Stimulated activated naive CD8-positive, alpha-beta T cell treated with anti-CD3 and anti-CD28 coated beads, Interleukin-15, Interleukin-2, amounts not matched to agents 100 U/mL and 50 U/mL, for 24 hours (primary cell): ENCODE measurements around the gene VASP.
A peak's percentile ranks its signal among the peaks of the same experiment; 100 is the strongest.
"Not testable (repeated sequence)": the region's sequence is repeated elsewhere in the genome, so short reads cannot be mapped to it uniquely, and the experiment has no call there.

ENCODE experiments used
- ATAC-seq: fragments of 150-1000 bp; cut with Tn5 transposase; one replicate; pipeline ENCODE4 v1.10.0; 2021
- DNase-seq: peaks from one replicate; pipeline ENCODE4 v3.0.0; 2021

The VASP gene

DNA sequence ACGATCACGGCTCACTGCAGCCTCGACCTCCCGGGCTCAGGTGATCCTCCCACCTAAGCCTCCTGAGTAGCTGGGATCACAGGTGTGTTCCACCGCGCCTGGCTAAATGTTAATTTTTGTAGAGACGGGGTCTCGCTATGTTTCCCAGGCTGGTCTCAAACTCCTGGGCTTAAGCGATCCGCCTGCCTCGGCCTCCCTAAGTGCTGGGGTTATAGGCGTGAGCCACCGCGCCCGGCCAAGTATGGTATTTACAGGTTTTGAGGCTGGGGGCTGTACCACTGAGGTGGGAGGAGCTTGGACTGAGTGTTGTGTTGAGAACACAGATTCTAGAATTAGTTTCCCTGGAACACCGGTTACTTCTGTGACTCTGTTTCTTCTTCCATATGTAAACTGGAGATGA is 9.5 kb upstream of the VASP start:
- DNase-seq: no peak
- no peak for ATAC-seq

DNA sequence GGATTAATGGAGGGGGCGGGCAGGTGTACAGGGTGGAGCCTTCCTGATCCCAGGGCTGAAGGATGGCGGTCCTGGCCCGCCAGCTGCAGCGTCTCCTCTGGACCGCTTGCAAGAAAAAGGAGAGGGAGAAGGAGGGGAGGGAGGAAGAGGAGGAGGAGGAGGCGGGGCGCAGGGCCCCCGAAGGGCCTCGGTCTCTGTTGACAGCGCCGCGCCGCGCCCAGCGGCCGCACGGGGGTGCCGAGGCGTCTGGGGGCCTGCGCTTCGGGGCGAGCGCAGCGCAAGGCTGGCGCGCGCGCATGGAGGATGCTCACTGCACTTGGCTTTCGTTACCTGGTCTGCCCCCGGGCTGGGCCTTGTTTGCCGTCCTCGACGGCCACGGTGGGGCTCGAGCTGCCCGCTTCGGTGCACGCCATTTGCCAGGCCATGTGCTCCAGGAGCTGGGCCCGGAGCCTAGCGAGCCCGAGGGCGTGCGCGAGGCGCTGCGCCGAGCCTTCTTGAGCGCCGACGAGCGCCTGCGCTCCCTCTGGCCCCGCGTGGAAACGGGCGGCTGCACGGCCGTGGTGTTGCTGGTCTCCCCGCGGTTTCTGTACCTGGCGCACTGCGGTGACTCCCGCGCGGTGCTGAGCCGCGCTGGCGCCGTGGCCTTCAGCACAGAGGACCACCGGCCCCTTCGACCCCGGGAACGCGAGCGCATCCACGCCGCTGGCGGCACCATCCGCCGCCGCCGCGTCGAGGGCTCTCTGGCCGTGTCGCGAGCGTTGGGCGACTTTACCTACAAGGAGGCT is 8.7 kb upstream of the VASP start, which contains the start of gene PPM1N:
PPM1N (plus strand) TSS at position 33 of the 785 bp plus-strand sequence; CDS start at position 63, 30 bp downstream.
- DNase-seq: peak; percentile 77
- peak; percentile 55 for ATAC-seq

DNA sequence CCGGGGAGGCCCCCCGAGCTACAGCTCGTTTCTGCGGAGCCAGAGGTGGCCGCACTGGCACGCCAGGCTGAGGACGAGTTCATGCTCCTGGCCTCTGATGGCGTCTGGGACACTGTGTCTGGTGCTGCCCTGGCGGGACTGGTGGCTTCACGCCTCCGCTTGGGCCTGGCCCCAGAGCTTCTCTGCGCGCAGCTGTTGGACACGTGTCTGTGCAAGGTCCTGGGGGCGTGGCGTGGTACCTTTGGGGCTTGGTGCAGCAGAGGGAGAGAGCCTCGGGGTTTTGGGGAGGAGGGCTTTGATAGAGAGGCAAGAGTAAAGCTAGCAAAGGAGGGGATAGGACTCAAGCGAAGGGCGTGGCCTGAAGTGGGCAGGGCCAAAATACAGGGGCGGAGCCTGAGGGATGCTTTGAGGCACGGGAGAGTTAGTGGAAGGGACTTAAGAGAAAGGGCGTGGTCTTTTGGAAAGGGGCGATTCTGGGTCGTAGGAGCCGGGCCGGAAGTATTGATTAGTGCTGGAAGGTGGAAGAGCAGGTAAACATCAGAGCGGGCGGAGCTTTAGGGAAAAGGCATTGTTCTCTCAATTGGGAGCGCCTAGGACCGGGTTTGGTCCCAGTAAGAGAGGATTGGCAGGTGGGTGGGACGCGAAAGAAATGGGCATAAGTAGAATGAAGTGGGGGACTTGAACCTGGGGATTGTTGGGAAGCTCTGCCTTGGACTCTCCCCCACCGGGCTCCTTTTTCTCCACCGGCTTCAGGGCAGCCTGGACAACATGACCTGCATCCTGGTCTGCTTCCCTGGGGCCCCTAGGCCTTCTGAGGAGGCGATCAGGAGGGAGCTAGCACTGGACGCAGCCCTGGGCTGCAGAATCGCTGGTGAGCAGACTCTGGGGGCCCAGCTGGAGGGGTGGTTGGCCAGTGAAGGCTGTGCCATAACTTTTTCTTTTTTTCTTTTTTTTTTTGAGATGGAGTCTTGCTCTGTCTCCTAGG is 7.8 kb upstream of the VASP start:
- ATAC-seq: peak; percentile 47
- DNase-seq: peak; percentile 81

DNA sequence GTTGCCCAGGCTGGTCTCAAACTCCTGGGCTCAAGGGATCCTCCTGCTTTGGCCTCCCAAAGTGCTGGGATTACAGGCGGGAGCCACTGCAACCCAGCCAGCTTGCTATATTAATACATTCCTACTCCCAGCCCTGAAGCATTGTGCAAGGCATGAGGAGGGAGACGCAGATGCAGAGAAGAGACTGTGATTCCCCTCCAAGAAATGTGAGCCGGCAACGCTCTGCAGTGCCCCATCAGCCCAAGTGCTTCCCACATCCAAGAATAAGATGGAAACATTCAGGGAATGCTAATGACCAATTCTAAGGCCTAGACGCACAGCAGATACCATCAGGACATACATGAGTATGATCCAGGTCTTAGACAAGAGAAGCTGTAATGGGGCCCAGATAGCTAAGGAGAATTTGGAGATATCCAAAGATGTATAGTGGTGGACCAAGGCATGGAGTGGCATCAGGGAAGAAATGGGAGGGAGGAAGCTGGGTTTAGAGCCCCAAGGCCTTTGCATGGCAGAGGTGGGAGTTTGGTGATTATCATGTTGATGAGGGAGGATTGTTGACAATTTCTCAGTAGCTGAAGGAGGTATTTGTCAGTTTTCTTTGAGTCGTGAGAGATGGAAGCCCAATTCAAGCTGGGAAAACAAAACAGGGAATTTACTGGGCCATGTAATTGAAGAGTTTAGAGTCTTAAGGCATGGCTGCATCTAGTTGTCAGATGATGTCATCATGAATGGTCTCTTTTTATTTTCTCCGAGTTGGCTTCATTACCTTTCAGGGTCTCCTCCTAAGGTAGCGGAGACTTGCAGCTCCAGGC is 6.2 kb upstream of the VASP start:
- ATAC-seq (no peak), DNase-seq (no peak)

DNA sequence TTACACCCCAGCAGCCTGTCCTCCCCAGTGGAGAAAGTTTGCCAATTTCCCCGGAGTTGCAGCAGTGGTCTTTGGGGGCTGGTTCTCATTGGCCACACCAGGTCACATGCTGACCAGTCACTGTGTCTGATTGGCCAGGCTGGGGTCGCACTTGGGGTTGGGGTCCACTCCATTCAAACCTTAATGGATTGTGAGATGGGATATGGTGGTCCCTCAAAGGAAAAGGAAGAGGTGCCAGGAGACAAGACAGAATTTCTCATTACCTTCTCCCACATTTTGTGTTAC is 5.6 kb upstream of the VASP start:
- no peak for ATAC-seq

DNA sequence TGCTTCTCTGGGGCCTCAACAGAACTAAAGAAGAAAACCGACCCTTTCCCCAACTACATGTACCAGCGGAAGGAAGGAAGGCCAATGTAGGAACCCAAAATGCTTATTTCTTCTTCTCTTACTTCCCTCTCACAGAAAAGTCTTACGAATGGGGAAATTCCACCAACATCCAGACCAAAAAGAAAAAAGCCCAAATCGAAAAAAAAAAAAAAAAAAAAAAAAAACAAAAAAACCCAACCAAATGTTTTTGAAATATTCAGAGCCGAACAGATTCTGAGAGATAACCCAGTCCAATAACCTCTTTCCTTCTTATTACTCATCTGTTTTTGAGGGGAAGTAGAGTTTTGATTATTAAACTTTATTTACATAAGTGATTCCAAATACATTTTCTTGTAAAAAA is 5.2 kb upstream of the VASP start:
- DNase-seq (no peak), ATAC-seq (no peak)

More for the DNA sequence above, 5.6 kb upstream of the VASP start:
- no peak for DNase-seq

DNA sequence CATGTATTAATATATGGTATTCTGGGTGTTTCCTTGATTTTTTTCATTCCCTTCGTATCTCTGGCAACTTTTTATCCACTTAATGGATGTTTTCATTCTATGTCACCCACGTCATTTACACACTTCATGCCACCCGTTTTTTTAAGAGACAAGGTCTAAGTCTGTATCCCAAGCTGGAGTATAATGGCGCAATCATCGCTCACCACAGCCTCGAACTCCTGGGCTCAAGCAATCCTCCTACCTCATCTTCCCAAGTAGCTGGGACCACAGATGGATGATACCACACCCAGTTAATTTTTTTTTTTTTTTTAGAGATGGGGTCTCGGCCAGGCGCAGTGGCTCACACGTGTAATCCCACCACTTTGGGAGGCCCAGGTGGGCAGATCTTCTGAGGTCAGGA is 3.4 kb upstream of the VASP start:
- ATAC-seq: no peak
- no peak for DNase-seq

DNA sequence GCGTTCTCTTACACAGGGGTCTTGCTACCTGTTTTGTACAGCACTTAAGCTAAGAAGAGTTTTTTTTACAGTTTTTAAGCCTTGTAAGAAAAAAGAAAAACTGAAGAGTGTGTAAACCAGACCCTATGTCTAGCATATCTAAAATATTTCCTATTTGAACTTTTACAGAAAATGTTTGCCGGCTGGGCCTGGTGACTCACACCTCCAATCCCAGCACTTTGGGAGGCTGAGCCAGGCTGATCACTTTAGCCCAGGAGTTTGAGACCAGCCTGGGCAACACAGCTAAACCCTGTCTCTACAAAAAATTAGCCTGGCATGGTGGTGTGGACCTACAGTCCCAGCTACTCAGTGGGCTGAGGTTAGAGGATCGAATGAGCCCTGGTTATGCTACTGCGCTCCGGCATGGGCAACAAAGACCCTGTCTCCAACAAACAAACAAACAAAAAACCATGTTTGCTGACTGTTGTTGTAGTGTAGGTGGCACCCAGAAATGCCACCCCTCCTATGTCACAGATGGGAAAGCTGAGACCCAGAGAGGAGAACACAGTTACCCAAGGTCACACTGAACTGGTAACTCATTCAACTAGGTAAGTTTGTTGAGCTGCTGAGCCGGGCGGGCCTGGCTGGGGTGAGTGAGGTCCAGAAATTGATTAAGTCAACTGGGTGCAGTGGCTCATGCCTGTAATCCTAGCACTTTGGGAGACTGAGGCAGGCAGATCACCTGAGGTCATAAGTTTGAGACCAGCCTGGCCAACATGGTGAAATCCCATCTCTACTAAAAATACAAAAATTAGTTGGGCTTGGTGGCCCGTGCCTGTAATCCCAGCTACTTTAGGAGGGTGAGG is 1.9 kb upstream of the VASP start:
- DNase-seq (no peak), ATAC-seq (no peak)

- ATAC-seq (no peak), DNase-seq (no peak)
These were observed 1.4 kb upstream of the VASP start for GRCh38 chr19:45505996-45506245.

- peak; percentile 100 for DNase-seq
- ATAC-seq: peak; percentile 90
These were observed 862 bp upstream of the VASP start for GRCh38 chr19:45506246-45506988.

GRCh38 chr19:45507872-45508416 is 665 bp downstream of the VASP start:
- ATAC-seq: no peak

GRCh38 chr19:45508417-45508860 is 1.2 kb downstream of the VASP start:
- DNase-seq: peak; percentile 73
- ATAC-seq: no peak

More at GRCh38 chr19:45507872-45508416, 665 bp downstream of the VASP start:
- no peak for DNase-seq

- ATAC-seq (peak; percentile 10), DNase-seq (peak; percentile 68)
These were observed 1.8 kb downstream of the VASP start for GRCh38 chr19:45508861-45509691.

DNA sequence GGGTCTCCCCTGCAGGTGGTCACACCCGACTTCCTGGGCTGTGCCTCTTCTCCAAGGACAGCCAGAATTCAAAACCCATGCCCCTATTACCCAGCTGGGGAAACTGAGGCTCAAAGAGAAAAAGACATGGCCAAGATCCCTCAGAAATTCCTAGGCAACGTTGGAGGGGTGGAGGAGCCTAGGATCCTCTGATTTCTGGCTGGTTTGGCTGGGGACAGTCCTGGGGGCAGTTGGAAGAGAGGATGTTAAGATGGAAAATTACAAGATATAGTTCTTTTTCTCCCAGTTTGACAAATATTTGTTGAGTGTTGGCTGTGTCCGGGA is 2.4 kb downstream of the VASP start:
- ATAC-seq (no peak), DNase-seq (no peak)

DNA sequence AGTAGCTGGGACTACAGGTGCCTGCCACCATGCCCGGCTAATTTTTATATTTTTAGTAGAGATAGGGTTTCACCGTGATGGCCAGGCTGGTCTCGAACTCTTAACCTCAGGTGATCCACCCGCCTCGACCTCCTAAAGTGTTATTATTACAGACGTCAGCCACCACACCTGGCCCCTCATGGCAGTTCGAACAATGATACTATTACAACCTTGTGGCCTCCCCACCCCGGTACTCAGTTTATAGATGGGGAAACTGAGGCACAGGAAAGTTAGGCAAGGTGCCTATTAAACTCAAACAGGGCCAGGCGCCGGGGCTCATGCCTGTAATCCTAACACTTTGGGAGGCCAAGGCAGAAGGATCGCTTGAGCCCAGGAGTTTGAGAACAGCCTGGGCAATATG is 3.1 kb downstream of the VASP start:
- DNase-seq, ATAC-seq: not testable (repeated sequence)

- ATAC-seq (no peak), DNase-seq (no peak)
These were observed 3.8 kb downstream of the VASP start for GRCh38 chr19:45511074-45511473.

DNA sequence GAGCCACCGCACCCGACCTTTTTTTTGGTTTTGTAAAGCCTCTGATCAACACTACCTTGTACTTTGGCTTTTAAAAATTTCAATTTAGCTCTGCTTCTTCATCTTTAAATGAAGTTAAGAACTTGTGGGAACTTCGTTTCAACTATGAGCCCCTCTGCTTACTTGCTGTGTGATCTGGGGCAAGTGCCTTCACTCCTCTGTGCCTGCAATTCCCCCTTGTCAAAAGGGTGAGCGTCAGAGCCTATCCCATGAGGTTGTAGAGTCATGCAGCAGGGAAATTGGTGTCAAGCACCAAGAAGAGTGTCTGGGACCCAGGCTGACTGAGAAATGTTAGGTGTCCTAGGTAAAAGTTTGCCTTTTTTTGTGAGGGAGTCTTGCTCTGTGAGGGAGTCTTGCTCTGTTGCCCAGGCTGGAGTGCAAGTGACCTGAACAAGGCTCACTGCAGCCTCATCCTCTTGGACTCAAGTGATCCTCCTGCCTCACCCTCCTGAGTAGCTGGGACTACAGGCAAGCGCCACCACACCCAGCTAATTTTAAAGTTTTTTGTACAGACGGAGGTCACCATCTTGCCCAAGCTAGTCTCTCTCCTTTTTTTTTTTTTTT is 5.7 kb downstream of the VASP start:
- DNase-seq (no peak), ATAC-seq (no peak)

- ATAC-seq: peak; percentile 59
- no peak for DNase-seq
These were observed 7.2 kb downstream of the VASP start for GRCh38 chr19:45514376-45515051.
